H9 (cell line): ENCODE results near the gene ELP1. TPM values are rescaled to one million over a fixed set of nuclear protein-coding genes. Genes with fewer than 3 reads are reported as not detected.
"Not testable (repeated sequence)": the region's sequence is repeated elsewhere in the genome, so short reads cannot be mapped to it uniquely, and the experiment has no call there.

ENCODE experiments used
- DNase-seq: peaks from one replicate; pipeline ENCODE4 v3.0.0-alpha.2; 2017
- H2AFZ ChIP-seq: one replicate; pipeline ENCODE4 v1.6.1; 2013; ENCODE audit warnings: mild to moderate bottlenecking, low read length, control low read depth, moderate library complexity
- H2AK5ac ChIP-seq: 2 replicates; pipeline ENCODE4 v1.6.1; 2013; ENCODE audit warnings: low read length, control low read depth, mixed read lengths; ENCODE audit not compliant: insufficient read length
- H2BK120ac ChIP-seq: one replicate; pipeline ENCODE4 v1.6.1; 2013; ENCODE audit warnings: low read depth, mild to moderate bottlenecking, low read length, control low read depth, inconsistent platforms; ENCODE audit not compliant: poor library complexity, severe bottlenecking
- H2BK12ac ChIP-seq: 2 replicates; pipeline ENCODE4 v1.6.1; 2013; ENCODE audit warnings: low read length, control low read depth, mixed read lengths, low read depth; ENCODE audit not compliant: insufficient read length
- H2BK15ac ChIP-seq: 2 replicates; pipeline ENCODE4 v1.6.1; 2013; ENCODE audit warnings: low read depth, low read length, control low read depth
- H2BK20ac ChIP-seq: one replicate; pipeline ENCODE4 v1.6.1; 2013; ENCODE audit warnings: low read depth, mild to moderate bottlenecking, low read length, control low read depth, inconsistent platforms; ENCODE audit not compliant: poor library complexity, severe bottlenecking
- H2BK5ac ChIP-seq: 2 replicates; pipeline ENCODE4 v1.6.1; 2013; ENCODE audit warnings: low read length, control low read depth, mixed read lengths; ENCODE audit not compliant: insufficient read length
- H3K14ac ChIP-seq: 2 replicates; pipeline ENCODE4 v1.6.1; 2013; ENCODE audit warnings: low read length, control low read depth; ENCODE audit not compliant: insufficient read depth
- H3K18ac ChIP-seq: 2 replicates; pipeline ENCODE4 v1.6.1; 2013; ENCODE audit warnings: low read depth, mild to moderate bottlenecking, mixed read lengths, low read length, control low read depth; ENCODE audit not compliant: insufficient read length
- H3K23ac ChIP-seq: 2 replicates; pipeline ENCODE4 v1.6.1; 2013; ENCODE audit warnings: low read length, control low read depth, mixed read lengths, low read depth; ENCODE audit not compliant: insufficient read length
- H3K23me2 ChIP-seq: 2 replicates; pipeline ENCODE4 v1.6.1; 2013; ENCODE audit warnings: low read depth, mild to moderate bottlenecking, mixed read lengths, low read length, control low read depth; ENCODE audit not compliant: insufficient read length, poor library complexity, severe bottlenecking
- H3K27ac ChIP-seq: 2 replicates; pipeline ENCODE4 v1.5.1; 2013; ENCODE audit warnings: low read length, control low read depth, mixed read lengths, low read depth; ENCODE audit not compliant: insufficient read length
- H3K27me3 ChIP-seq: 2 replicates; pipeline ENCODE4 v1.6.1; 2013; ENCODE audit warnings: low read length, control low read depth, inconsistent platforms; ENCODE audit not compliant: insufficient read depth
- H3K4ac ChIP-seq: 2 replicates; pipeline ENCODE4 v1.6.1; 2013; ENCODE audit warnings: low read depth, mild to moderate bottlenecking, control low read depth, inconsistent platforms, low read length, moderate library complexity
- H3K4me1 ChIP-seq: 2 replicates; pipeline ENCODE4 v1.6.1; 2013; ENCODE audit warnings: low read length, control low read depth, inconsistent platforms; ENCODE audit not compliant: insufficient read depth
- H3K4me2 ChIP-seq: 2 replicates; pipeline ENCODE4 v1.6.1; 2013; ENCODE audit warnings: low read length, control low read depth, mixed read lengths; ENCODE audit not compliant: insufficient read length, insufficient read depth
- H3K56ac ChIP-seq: 2 replicates; pipeline ENCODE4 v1.6.1; 2013; ENCODE audit warnings: low read depth, mild to moderate bottlenecking, mixed read lengths, low read length, control low read depth; ENCODE audit not compliant: insufficient read length
- H3K79me1 ChIP-seq: 2 replicates; pipeline ENCODE4 v1.6.1; 2013; ENCODE audit warnings: low read depth, mild to moderate bottlenecking, moderate library complexity, low read length, control low read depth, inconsistent platforms; ENCODE audit not compliant: insufficient read depth, poor library complexity, severe bottlenecking
- H3K79me2 ChIP-seq: 2 replicates; pipeline ENCODE4 v1.6.1; 2013; ENCODE audit warnings: low read length, control low read depth, inconsistent platforms; ENCODE audit not compliant: insufficient read depth
- H3K9ac ChIP-seq: 2 replicates; pipeline ENCODE4 v1.6.1; 2013; ENCODE audit warnings: low read length, control low read depth, mixed read lengths; ENCODE audit not compliant: insufficient read length; ENCODE audit errors: extremely low read depth
- H3K9me3 ChIP-seq: one replicate; pipeline ENCODE4 v1.6.1; 2013; ENCODE audit warnings: low read depth, low read length, inconsistent platforms; ENCODE audit not compliant: control insufficient read depth
- H3T11ph ChIP-seq: one replicate; pipeline ENCODE4 v1.6.1; 2013; ENCODE audit warnings: mild to moderate bottlenecking, low read length, control low read depth, inconsistent platforms
- H4K20me1 ChIP-seq: one replicate; pipeline ENCODE4 v1.6.1; 2013; ENCODE audit not compliant: control insufficient read depth, insufficient read length, insufficient read depth
- H4K5ac ChIP-seq: 2 replicates; pipeline ENCODE4 v1.6.1; 2013; ENCODE audit warnings: low read depth, mild to moderate bottlenecking, mixed read lengths, low read length, control low read depth; ENCODE audit not compliant: insufficient read length
- H4K8ac ChIP-seq: replicated peaks from 2 replicates; pipeline ENCODE4 v1.6.1; 2013; ENCODE audit warnings: low read length, control low read depth, mixed read lengths, low read depth; ENCODE audit not compliant: insufficient read length
- H4K91ac ChIP-seq: 2 replicates; pipeline ENCODE4 v1.6.1; 2013; ENCODE audit warnings: low read depth, mild to moderate bottlenecking, moderate library complexity, mixed read lengths, low read length, control low read depth; ENCODE audit not compliant: insufficient read length
- H3K27ac Mint-ChIP-seq, 3 experiments: 2 replicates in 2 of 3; 3 replicates in 1 of 3; pipeline ENCODE4 v1.8.0; 2020 to 2021; ENCODE audit warnings: mixed read lengths in 3 of 3, mild to moderate bottlenecking in 1 of 3, moderate library complexity in 1 of 3
- H3K27me3 Mint-ChIP-seq: 2 replicates; pipeline ENCODE4 v1.8.0; 2021; ENCODE audit warnings: low read depth, mild to moderate bottlenecking, moderate library complexity, mixed read lengths
- H3K36me3 Mint-ChIP-seq, 3 experiments: 2 replicates in 2 of 3; 3 replicates in 1 of 3; pipeline ENCODE4 v1.8.0; 2020 to 2021; ENCODE audit warnings: low read depth in 3 of 3, mixed read lengths in 3 of 3; ENCODE audit not compliant: insufficient read depth in 1 of 3
- H3K4me1 Mint-ChIP-seq, 2 experiments: 2 replicates each; pipeline ENCODE4 v1.8.0; 2020; ENCODE audit warnings: mixed read lengths in 2 of 2
- H3K4me3 Mint-ChIP-seq, 2 experiments: 2 replicates in 1 of 2; 3 replicates in 1 of 2; pipeline ENCODE4 v1.8.0; 2020 to 2021; ENCODE audit warnings: mild to moderate bottlenecking in 2 of 2, mixed read lengths in 2 of 2, moderate library complexity in 1 of 2
- H3K9me3 Mint-ChIP-seq, 2 experiments: 2 replicates in 1 of 2; 3 replicates in 1 of 2; pipeline ENCODE4 v1.8.0; 2020; ENCODE audit warnings: mild to moderate bottlenecking in 2 of 2, mixed read lengths in 2 of 2, moderate library complexity in 1 of 2
- CTCF ChIP-seq: fragments of 200-600 bp; sonication (generic); conservative IDR thresholded peaks from 3 replicates; pipeline ENCODE4 v1.8.0; 2021; ENCODE audit warnings: antibody characterized with exemption, mild to moderate bottlenecking
- WGBS: extraction: QIAGEN DNeasy Blood & Tissue Kit; methylation state at CpG from one replicate; pipeline ENCODE4 v1.1.7; 2013; ENCODE audit warnings: missing lambda C conversion rate, low lambda C conversion rate, mixed read lengths; ENCODE audit not compliant: insufficient read length; ENCODE audit errors: extremely low coverage; 5-methylcytosine and 5-hydroxymethylcytosine counted together
- total RNA-seq: library from RNA; stranded (reverse); gene quantifications from 2 replicates; pipeline ENCODE4 v1.2.1, GENCODE V29; 2021

Gene ELP1
- total RNA-seq, 1 experiment from 2014 or later = 38.7 TPM

DNA sequence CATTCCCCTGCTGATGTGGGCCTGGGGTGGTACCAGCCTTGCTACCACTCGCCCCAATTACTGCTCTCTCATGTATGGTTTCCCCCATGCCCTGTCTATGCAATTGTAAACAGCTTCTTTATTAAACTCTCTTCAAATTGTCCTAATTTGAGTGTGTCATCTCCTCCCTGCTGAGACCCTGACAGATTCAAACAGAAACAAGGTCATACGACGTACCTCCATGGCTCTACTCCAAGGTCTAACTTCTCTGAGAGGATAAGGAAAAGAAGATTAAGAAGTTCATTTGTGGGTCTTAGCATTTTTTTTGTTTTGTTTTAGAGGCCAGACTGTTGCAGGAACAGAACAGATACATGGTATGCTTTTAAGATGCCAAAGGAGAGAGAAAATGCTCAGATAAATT, 38.3 kb upstream of the ELP1 start:
- peaks cover 16 to 29% (median 18%) of the 10 kb centered on the region in 3 experiments; a peak in 6 of 7 replicates for H3K36me3 Mint-ChIP-seq

DNA sequence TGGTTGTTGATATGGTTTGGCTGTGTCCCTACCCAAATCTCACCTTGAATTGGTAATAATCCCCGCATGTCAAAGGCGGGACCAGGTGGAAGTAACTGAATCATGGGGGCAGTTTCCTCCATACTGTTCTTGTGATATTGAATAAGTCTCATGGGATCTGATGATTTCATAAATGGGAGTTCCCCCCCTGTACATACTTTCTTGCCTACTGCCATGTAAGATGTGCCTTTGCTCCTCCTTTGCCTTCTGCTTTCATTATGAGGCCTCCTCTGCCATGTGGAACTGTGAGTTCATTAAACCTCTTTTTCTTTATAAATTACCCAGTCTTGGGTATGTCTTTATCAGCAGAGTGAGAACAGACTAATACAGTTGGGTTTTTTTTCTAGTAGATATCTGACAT, 37.5 kb upstream of the ELP1 start:
- not testable (repeated sequence) for H2BK20ac ChIP-seq, H3K23me2 ChIP-seq, H3K27me3 ChIP-seq, H3K27ac ChIP-seq, H3K4me1 ChIP-seq, H3K4me3 Mint-ChIP-seq, H3K27me3 Mint-ChIP-seq, H4K8ac ChIP-seq, H2BK5ac ChIP-seq, H3K9me3 ChIP-seq, H3K9me3 Mint-ChIP-seq, H3K79me2 ChIP-seq, H3K4ac ChIP-seq, DNase-seq, H2BK120ac ChIP-seq, H4K20me1 ChIP-seq, H3K9ac ChIP-seq, H3K56ac ChIP-seq, H2AFZ ChIP-seq, H2AK5ac ChIP-seq, H4K5ac ChIP-seq, H3K79me1 ChIP-seq, H3K27ac Mint-ChIP-seq, H3K4me1 Mint-ChIP-seq, H3K4me2 ChIP-seq, H2BK15ac ChIP-seq, H4K91ac ChIP-seq, H2BK12ac ChIP-seq, H3K23ac ChIP-seq, H3K14ac ChIP-seq, H3T11ph ChIP-seq, H3K18ac ChIP-seq
- no CpG with 5 or more reads among the region's 2 CpGs for WGBS
- H3K36me3 Mint-ChIP-seq = peaks cover 15 to 27% (median 16%) of the 10 kb centered on the region in 3 experiments; a peak in 6 of 7 replicates

More for the DNA sequence above, 38.3 kb upstream of the ELP1 start:
- no peak overlapping the region for H3K18ac ChIP-seq
- no peaks in the 10 kb centered on the region for H4K20me1 ChIP-seq
- no peak for DNase-seq
- H3K27me3 Mint-ChIP-seq = no peaks in the 10 kb centered on the region
- WGBS = no CpG with 5 or more reads among the region's 3 CpGs
- H3K23me2 ChIP-seq = no peaks in the 10 kb centered on the region
- H2BK12ac ChIP-seq = no peak overlapping the region
- no peaks in the 10 kb centered on the region for H3K9me3 ChIP-seq
- H3K4me1 Mint-ChIP-seq = no peaks in the 10 kb centered on the region
- H3K79me2 ChIP-seq = no peaks in the 10 kb centered on the region
- H3K27ac Mint-ChIP-seq = no peak overlapping the region
- no peak overlapping the region for H4K5ac ChIP-seq
- no peak overlapping the region for H2AFZ ChIP-seq
- H3K4me1 ChIP-seq = no peaks in the 10 kb centered on the region
- H3K4ac ChIP-seq = no peak overlapping the region
- no peak for TF ChIP-seq CTCF
- no peak overlapping the region for H3K23ac ChIP-seq
- H2BK5ac ChIP-seq = no peak overlapping the region
- H3K79me1 ChIP-seq = no peaks in the 10 kb centered on the region
- no peak overlapping the region for H4K91ac ChIP-seq
- H2BK120ac ChIP-seq = no peak overlapping the region
- no peak overlapping the region for H2BK15ac ChIP-seq
- H4K8ac ChIP-seq = no peak overlapping the region
- H3K9ac ChIP-seq = no peak overlapping the region
- H3K4me2 ChIP-seq = no peak overlapping the region
- no peak overlapping the region for H3K4me3 Mint-ChIP-seq
- no peaks in the 10 kb centered on the region for H3K27me3 ChIP-seq
- no peak overlapping the region for H3T11ph ChIP-seq
- H2BK20ac ChIP-seq = no peak overlapping the region
- H3K27ac ChIP-seq = no peak overlapping the region
- H3K9me3 Mint-ChIP-seq = no peaks in the 10 kb centered on the region
- H3K14ac ChIP-seq = no peak overlapping the region
- no peak overlapping the region for H2AK5ac ChIP-seq
- no peak overlapping the region for H3K56ac ChIP-seq
